Measurements from ENCODE around the gene CNTLN. TPM values are rescaled to one million over a fixed set of nuclear protein-coding genes. Genes with fewer than 3 reads are reported as not detected.

The CNTLN gene
- total RNA-seq, 1 donor from 2014 or later = 0.79 TPM

- no peak for FAIRE-seq
- H3K27me3 ChIP-seq (ENCODE audit: control insufficient read depth, insufficient read depth, low read length) = no peaks in the 10 kb centered on the region
- H3K4me3 ChIP-seq (ENCODE audit: low read depth, low read length) = peak overlapping the region; percentile 98
- DNase-seq (ENCODE audit: low read depth) = no peak
- no peak for TF ChIP-seq CTCF (IDR thresholded peaks at IDR 0.05; ENCODE audit: insufficient read depth, low read length, severe bottlenecking)
- H3K36me3 ChIP-seq (ENCODE audit: control insufficient read depth, insufficient read depth, low read length) = no peaks in the 10 kb centered on the region
Observed at GRCh38 chr9:17135295-17136160, 688 bp downstream of the CNTLN start.

- Histone ChIP-seq H3K36me3 (ENCODE audit: control insufficient read depth, insufficient read depth, low read length) (no peaks in the 10 kb centered on the region), H3K27me3 (ENCODE audit: control insufficient read depth, insufficient read depth, low read length) (no peaks in the 10 kb centered on the region), H3K4me3 (ENCODE audit: low read depth, low read length) (no peak overlapping the region)
- no peak for FAIRE-seq
- DNase-seq (ENCODE audit: low read depth) = no peak
- no peak for TF ChIP-seq CTCF (IDR thresholded peaks at IDR 0.05; ENCODE audit: insufficient read depth, low read length, severe bottlenecking)
Observed at GRCh38 chr9:17137566-17137965, 2.7 kb downstream of the CNTLN start.

- Histone ChIP-seq H3K27me3 (ENCODE audit: control insufficient read depth, insufficient read depth, low read length) (no peaks in the 10 kb centered on the region), H3K4me3 (ENCODE audit: low read depth, low read length) (no peak overlapping the region), H3K36me3 (ENCODE audit: control insufficient read depth, insufficient read depth, low read length) (no peaks in the 10 kb centered on the region)
- FAIRE-seq = no peak
- no peak for TF ChIP-seq CTCF (IDR thresholded peaks at IDR 0.05; ENCODE audit: insufficient read depth, low read length, severe bottlenecking)
- no peak for DNase-seq (ENCODE audit: low read depth)
Observed at GRCh38 chr9:17138503-17138902, 3.7 kb downstream of the CNTLN start.

GRCh38 chr9:17140418-17140817 is 5.6 kb downstream of the CNTLN start:
- DNase-seq (ENCODE audit: low read depth) (no peak), FAIRE-seq (no peak)
- no peak for TF ChIP-seq CTCF (IDR thresholded peaks at IDR 0.05; ENCODE audit: insufficient read depth, low read length, severe bottlenecking)
- Histone ChIP-seq H3K36me3 (ENCODE audit: control insufficient read depth, insufficient read depth, low read length) (no peaks in the 10 kb centered on the region), H3K27me3 (ENCODE audit: control insufficient read depth, insufficient read depth, low read length) (no peaks in the 10 kb centered on the region), H3K4me3 (ENCODE audit: low read depth, low read length) (no peak overlapping the region)

- FAIRE-seq (no peak), DNase-seq (ENCODE audit: low read depth) (no peak)
- no peak overlapping the region for H3K4me3 ChIP-seq (ENCODE audit: low read depth, low read length)
- no peaks in the 10 kb centered on the region for H3K27me3 ChIP-seq (ENCODE audit: control insufficient read depth, insufficient read depth, low read length)
- no peak for TF ChIP-seq CTCF (IDR thresholded peaks at IDR 0.05; ENCODE audit: insufficient read depth, low read length, severe bottlenecking)
- no peaks in the 10 kb centered on the region for H3K36me3 ChIP-seq (ENCODE audit: control insufficient read depth, insufficient read depth, low read length)
Observed at GRCh38 chr9:17148324-17148723, 13.5 kb downstream of the CNTLN start.

- FAIRE-seq (no peak), DNase-seq (ENCODE audit: low read depth) (no peak)
- Histone ChIP-seq H3K36me3 (ENCODE audit: control insufficient read depth, insufficient read depth, low read length) (no peaks in the 10 kb centered on the region), H3K27me3 (ENCODE audit: control insufficient read depth, insufficient read depth, low read length) (no peaks in the 10 kb centered on the region), H3K4me3 (ENCODE audit: low read depth, low read length) (no peak overlapping the region)
- TF ChIP-seq CTCF (IDR thresholded peaks at IDR 0.05; ENCODE audit: insufficient read depth, low read length, severe bottlenecking) = no peak
Observed at GRCh38 chr9:17159469-17159868, 24.6 kb downstream of the CNTLN start.

Measured in bronchial epithelial cell (primary cell).